Activated naive CD8-positive, alpha-beta T cell treated with anti-CD3 and anti-CD28 coated beads, Interleukin-2, amount 50 U/mL, for 24 hours (primary cell): ENCODE data around the gene SIPA1L3.
A peak's percentile ranks its signal among the peaks of the same experiment; 100 is the strongest.

Source experiments
- ATAC-seq: fragments of 150-1000 bp; cut with Tn5 transposase; one replicate; pipeline ENCODE4 v1.10.0; 2021
- DNase-seq: peaks from one replicate; pipeline ENCODE4 v3.0.0; 2021
- H3K27ac Mint-ChIP-seq: one replicate; pipeline ENCODE4 v1.8.0; 2021; ENCODE audit warnings: mild to moderate bottlenecking, mixed read lengths
- H3K27me3 Mint-ChIP-seq: one replicate; pipeline ENCODE4 v1.8.0; 2021; ENCODE audit warnings: mixed read lengths
- H3K36me3 Mint-ChIP-seq: one replicate; pipeline ENCODE4 v1.8.0; 2021; ENCODE audit warnings: low read depth, mixed read lengths
- H3K4me1 Mint-ChIP-seq: one replicate; pipeline ENCODE4 v1.8.0; 2021; ENCODE audit warnings: mixed read lengths
- H3K4me3 Mint-ChIP-seq: one replicate; pipeline ENCODE4 v1.8.0; 2021; ENCODE audit warnings: mild to moderate bottlenecking, moderate library complexity, mixed read lengths
- H3K9me3 Mint-ChIP-seq: one replicate; pipeline ENCODE4 v1.8.0; 2021; ENCODE audit warnings: mixed read lengths

The SIPA1L3 gene

GRCh38 chr19:38118176-38118575, 211.2 kb downstream of the SIPA1L3 start:
- H3K4me1 Mint-ChIP-seq: peaks cover 11% of the 10 kb centered on the region
- H3K27me3 Mint-ChIP-seq: no peaks in the 10 kb centered on the region
- H3K36me3 Mint-ChIP-seq: peaks cover 41% of the 10 kb centered on the region
- H3K4me3 Mint-ChIP-seq: no peak overlapping the region
- H3K27ac Mint-ChIP-seq: no peak overlapping the region
- DNase-seq (no peak), ATAC-seq (no peak)
- H3K9me3 Mint-ChIP-seq: peaks cover 4% of the 10 kb centered on the region

- peaks cover 4% of the 10 kb centered on the region for H3K9me3 Mint-ChIP-seq
- H3K4me3 Mint-ChIP-seq: no peak overlapping the region
- peaks cover 2% of the 10 kb centered on the region for H3K4me1 Mint-ChIP-seq
- DNase-seq (no peak), ATAC-seq (no peak)
- no peak overlapping the region for H3K27ac Mint-ChIP-seq
- peaks cover 40% of the 10 kb centered on the region for H3K36me3 Mint-ChIP-seq
- no peaks in the 10 kb centered on the region for H3K27me3 Mint-ChIP-seq
These were observed 213.5 kb downstream of the SIPA1L3 start for GRCh38 chr19:38120471-38121025.

DNA sequence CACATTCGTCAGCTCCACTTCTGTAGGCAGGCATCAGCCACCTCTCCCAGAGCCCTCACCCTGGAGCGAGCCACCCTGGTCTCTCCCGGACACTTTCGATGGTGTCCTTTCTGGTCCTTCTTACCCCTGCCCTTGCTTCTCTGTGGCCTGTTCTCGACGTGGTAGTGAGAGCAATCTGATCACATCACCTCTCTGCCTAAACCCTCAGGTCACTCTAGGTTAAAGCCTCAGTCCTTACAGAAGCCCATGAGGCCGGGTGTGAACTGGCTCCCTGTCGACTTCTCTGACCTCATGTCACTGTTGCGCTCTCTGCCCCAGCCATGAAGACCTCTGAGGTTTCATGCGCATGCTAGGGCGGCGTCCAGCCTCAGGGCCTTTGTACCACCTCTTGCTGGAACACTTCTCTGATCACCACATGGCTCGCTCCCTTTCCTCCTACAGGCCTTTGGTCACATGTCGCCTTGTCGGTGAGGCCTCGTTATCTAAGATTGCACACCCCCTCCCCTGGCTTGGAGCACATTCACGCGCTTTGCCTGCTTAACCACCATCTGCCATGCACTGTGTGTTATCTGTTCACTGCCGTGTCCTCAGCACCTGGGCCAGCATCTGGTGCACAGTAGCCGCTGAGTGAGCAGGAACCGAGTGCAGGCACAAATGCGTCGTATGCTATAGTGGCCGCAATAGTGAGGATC, 215.5 kb downstream of the SIPA1L3 start:
- no peak overlapping the region for H3K4me3 Mint-ChIP-seq
- ATAC-seq (no peak), DNase-seq (no peak)
- peaks cover 4% of the 10 kb centered on the region for H3K9me3 Mint-ChIP-seq
- no peaks in the 10 kb centered on the region for H3K27me3 Mint-ChIP-seq
- H3K4me1 Mint-ChIP-seq: no peaks in the 10 kb centered on the region
- H3K27ac Mint-ChIP-seq: no peak overlapping the region
- H3K36me3 Mint-ChIP-seq: peaks cover 41% of the 10 kb centered on the region

GRCh38 chr19:38125238-38125637, 218.2 kb downstream of the SIPA1L3 start:
- peaks cover 4% of the 10 kb centered on the region for H3K9me3 Mint-ChIP-seq

GRCh38 chr19:38130399-38130798, 223.4 kb downstream of the SIPA1L3 start:
- ATAC-seq (no peak), DNase-seq (no peak)
- H3K36me3 Mint-ChIP-seq: peaks cover 3% of the 10 kb centered on the region
- H3K9me3 Mint-ChIP-seq: no peaks in the 10 kb centered on the region
- H3K4me1 Mint-ChIP-seq: no peaks in the 10 kb centered on the region
- H3K4me3 Mint-ChIP-seq: no peak overlapping the region
- no peaks in the 10 kb centered on the region for H3K27me3 Mint-ChIP-seq
- no peak overlapping the region for H3K27ac Mint-ChIP-seq

More at GRCh38 chr19:38125238-38125637, 218.2 kb downstream of the SIPA1L3 start:
- Mint-ChIP-seq H3K27me3 (no peaks in the 10 kb centered on the region), H3K4me3 (no peak overlapping the region), H3K36me3 (peaks cover 24% of the 10 kb centered on the region), H3K4me1 (no peaks in the 10 kb centered on the region), H3K27ac (no peak overlapping the region)
- ATAC-seq (no peak), DNase-seq (no peak)

DNA sequence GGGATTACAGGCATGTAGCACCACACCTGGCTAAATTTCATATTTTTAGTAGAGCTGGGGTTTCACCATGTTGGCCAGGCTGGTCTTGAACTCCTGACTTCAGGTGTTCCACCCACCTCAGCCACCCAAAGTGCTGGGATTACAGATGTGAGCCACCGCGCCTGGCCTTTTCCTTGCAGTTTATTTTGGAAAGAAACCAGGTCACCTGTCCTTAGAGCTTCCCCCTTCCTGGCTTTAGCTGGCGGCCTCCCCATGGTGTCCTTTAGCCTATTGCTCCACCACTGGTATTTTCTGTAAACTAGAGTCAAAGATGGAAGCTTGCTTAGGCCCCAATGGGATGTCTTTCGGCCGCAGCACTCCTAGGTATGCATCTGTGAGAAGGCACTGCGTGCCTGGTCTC, 225.8 kb downstream of the SIPA1L3 start:
- Mint-ChIP-seq H3K4me1 (no peaks in the 10 kb centered on the region), H3K36me3 (peaks cover 2% of the 10 kb centered on the region), H3K27ac (no peak overlapping the region), H3K27me3 (no peaks in the 10 kb centered on the region), H3K4me3 (no peak overlapping the region), H3K9me3 (no peaks in the 10 kb centered on the region)
- DNase-seq (no peak), ATAC-seq (no peak)

GRCh38 chr19:38133319-38133718, 226.3 kb downstream of the SIPA1L3 start:
- H3K27ac Mint-ChIP-seq: no peak overlapping the region
- H3K9me3 Mint-ChIP-seq: no peaks in the 10 kb centered on the region
- H3K27me3 Mint-ChIP-seq: no peaks in the 10 kb centered on the region
- no peak for DNase-seq
- H3K4me3 Mint-ChIP-seq: no peak overlapping the region
- peaks cover 2% of the 10 kb centered on the region for H3K36me3 Mint-ChIP-seq
- no peaks in the 10 kb centered on the region for H3K4me1 Mint-ChIP-seq
- ATAC-seq: no peak

- no peaks in the 10 kb centered on the region for H3K4me1 Mint-ChIP-seq
- no peak for ATAC-seq
- no peaks in the 10 kb centered on the region for H3K27me3 Mint-ChIP-seq
- H3K36me3 Mint-ChIP-seq: peaks cover 2% of the 10 kb centered on the region
- H3K9me3 Mint-ChIP-seq: no peaks in the 10 kb centered on the region
- DNase-seq: peak; percentile 27
- no peak overlapping the region for H3K4me3 Mint-ChIP-seq
- no peak overlapping the region for H3K27ac Mint-ChIP-seq
These were observed 227.6 kb downstream of the SIPA1L3 start for GRCh38 chr19:38134540-38135149.

DNA sequence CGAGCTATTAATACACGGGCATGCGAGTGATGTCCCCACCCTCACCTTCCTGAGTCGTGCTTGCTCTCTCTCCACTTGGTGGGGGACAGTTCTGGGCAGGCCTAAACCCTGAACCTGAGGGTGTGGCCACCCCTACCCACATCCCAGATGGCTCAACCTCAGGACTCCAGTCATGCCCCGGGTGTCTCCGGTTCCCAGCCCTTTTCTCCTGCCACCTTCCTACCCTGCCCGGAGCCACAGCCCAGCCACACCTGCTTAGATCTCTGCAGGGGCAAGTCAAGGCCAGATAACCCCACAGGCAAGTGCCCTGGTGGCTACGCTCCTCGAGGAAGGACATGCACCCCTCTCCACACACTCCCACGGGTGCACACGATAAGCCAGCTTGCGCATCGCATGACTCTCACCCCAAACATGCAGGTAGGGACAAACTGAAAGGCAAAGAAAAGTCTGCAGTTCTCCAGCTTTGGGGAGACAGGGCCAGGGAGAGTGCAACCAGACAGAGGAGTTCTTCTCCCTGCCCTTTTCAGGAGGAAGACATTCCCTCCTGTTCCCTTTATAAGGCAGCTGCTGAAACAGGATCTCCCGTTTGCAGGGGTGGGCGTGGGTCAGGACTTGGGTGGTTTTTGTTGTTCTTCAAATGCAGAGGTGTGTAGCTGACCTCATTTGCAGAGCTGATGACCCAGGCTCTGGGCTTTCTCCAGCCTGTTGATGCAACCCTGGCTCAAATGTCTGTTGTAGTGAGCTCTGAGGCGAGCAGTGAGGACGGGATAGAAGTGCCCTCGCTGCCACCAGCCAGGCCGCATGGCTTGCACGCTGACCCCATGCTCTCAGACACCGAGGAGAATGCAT, 228.4 kb downstream of the SIPA1L3 start:
- H3K36me3 Mint-ChIP-seq: no peaks in the 10 kb centered on the region
- no peak for ATAC-seq
- no peak for DNase-seq
- H3K27ac Mint-ChIP-seq: no peak overlapping the region
- no peaks in the 10 kb centered on the region for H3K27me3 Mint-ChIP-seq
- no peak overlapping the region for H3K4me3 Mint-ChIP-seq
- no peaks in the 10 kb centered on the region for H3K9me3 Mint-ChIP-seq
- no peaks in the 10 kb centered on the region for H3K4me1 Mint-ChIP-seq

DNA sequence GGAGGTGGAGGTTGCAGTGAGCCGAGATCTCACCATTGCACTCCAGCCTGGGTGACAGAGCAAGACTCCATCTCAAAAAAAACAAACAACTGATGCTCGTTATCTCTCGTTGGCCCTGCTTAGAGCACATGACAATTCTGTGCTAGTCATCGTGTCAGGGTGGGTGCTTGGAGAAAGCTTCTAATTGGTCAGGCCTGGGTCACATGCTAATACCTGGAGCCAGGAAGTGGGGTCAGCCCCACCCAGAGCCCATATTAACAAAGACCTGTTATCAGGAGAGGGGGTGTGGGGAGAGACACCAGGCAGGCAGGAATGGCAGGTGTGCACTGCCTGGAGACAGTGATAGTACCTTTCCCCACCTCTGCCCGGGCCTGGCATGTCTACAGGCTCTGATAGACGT, 232.1 kb downstream of the SIPA1L3 start:
- Mint-ChIP-seq H3K36me3 (peaks cover 3% of the 10 kb centered on the region), H3K9me3 (no peaks in the 10 kb centered on the region), H3K27ac (no peak overlapping the region), H3K4me3 (no peak overlapping the region), H3K4me1 (peaks cover 6% of the 10 kb centered on the region), H3K27me3 (no peaks in the 10 kb centered on the region)
- ATAC-seq (no peak), DNase-seq (no peak)

DNA sequence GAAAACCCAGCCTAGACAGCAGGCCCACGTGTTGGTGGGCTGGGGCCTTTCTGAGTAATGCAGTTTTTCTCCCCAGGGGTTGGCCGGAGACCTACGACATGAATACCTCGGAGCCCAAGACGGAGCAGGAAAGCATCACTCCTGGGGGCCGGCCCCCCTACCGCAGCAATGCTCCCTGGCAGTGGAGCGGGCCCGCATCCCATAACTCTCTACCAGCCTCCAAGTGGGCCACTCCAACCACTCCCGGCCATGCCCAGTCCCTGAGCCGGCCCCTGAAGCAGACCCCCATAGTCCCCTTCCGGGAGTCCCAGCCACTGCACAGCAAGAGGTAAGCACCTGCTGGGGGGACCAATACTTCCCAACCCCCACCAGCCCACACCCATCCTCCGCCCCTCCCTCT, 234.1 kb downstream of the SIPA1L3 start:
- Mint-ChIP-seq H3K27me3 (no peaks in the 10 kb centered on the region), H3K9me3 (no peaks in the 10 kb centered on the region), H3K27ac (no peak overlapping the region), H3K36me3 (peaks cover 8% of the 10 kb centered on the region), H3K4me1 (peaks cover 8% of the 10 kb centered on the region), H3K4me3 (no peak overlapping the region)
- ATAC-seq (no peak), DNase-seq (no peak)

- no peaks in the 10 kb centered on the region for H3K9me3 Mint-ChIP-seq
- H3K27me3 Mint-ChIP-seq: no peaks in the 10 kb centered on the region
- H3K4me3 Mint-ChIP-seq: no peak overlapping the region
- no peak overlapping the region for H3K27ac Mint-ChIP-seq
- H3K4me1 Mint-ChIP-seq: peaks cover 8% of the 10 kb centered on the region
- ATAC-seq: peak; percentile 70
- H3K36me3 Mint-ChIP-seq: peaks cover 8% of the 10 kb centered on the region
- peak; percentile 67 for DNase-seq
These were observed 235.4 kb downstream of the SIPA1L3 start for GRCh38 chr19:38142176-38143035.

DNA sequence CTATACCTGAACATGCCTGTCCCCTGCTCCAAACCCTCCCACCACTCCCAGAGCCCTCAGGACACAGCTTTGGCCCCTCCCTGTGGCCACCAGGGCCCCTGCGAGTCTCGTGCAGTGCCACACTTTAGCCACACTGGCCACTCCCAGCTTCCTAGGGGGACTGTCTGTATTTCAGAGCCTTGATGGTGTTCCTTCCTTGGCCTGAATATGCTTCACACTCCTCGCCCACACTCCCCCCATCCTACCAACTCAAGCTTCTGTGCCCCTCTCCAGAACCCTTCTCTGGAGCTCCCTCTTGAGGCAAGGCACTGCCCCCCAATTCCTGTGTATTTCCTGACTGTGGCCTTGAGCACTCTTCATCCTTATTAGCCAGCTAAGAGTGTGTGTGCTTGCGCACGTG, 236.8 kb downstream of the SIPA1L3 start:
- H3K4me1 Mint-ChIP-seq: peaks cover 8% of the 10 kb centered on the region
- no peaks in the 10 kb centered on the region for H3K27me3 Mint-ChIP-seq
- H3K4me3 Mint-ChIP-seq: no peak overlapping the region
- no peak for ATAC-seq
- no peak for DNase-seq
- no peak overlapping the region for H3K27ac Mint-ChIP-seq
- no peaks in the 10 kb centered on the region for H3K9me3 Mint-ChIP-seq
- peaks cover 8% of the 10 kb centered on the region for H3K36me3 Mint-ChIP-seq

DNA sequence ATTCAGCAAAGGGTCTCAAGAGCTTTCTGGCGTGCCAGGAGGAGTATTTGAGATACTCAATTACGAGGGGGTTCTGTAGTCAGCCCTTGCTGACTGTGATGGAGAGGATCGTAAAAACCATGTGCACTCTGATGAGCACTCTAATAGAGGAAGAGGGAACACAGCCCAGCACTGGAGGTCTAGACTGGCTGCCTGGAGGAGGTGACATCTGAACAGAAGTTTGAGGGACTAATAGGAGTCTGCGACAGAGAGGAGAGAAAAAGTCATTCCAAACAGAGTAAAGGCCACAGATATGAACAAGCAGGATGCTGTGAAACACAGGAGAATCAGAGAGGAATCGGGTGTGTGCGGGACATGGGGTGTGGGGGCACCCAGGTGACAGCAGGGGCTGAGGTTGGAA, 237.7 kb downstream of the SIPA1L3 start:
- Mint-ChIP-seq H3K27me3 (no peaks in the 10 kb centered on the region), H3K36me3 (peaks cover 8% of the 10 kb centered on the region), H3K27ac (no peak overlapping the region), H3K4me3 (no peak overlapping the region), H3K4me1 (peaks cover 8% of the 10 kb centered on the region), H3K9me3 (no peaks in the 10 kb centered on the region)
- DNase-seq (no peak), ATAC-seq (no peak)
